Loucy (cell line): Measurements from ENCODE around the gene GRM5.

Experiments used
- EZH2phosphoT487 ChIP-seq: fragments of 200-600 bp; IDR thresholded peaks from 2 replicates; pipeline ENCODE4 v1.6.1; 2018; ENCODE audit warnings: antibody characterized with exemption, mild to moderate bottlenecking, moderate library complexity, borderline replicate concordance
- TF ChIP-seq, protein P1 (sequence below): fragments of 200-600 bp; sonication (generic); conservative IDR thresholded peaks from 2 replicates; pipeline ENCODE4 v1.5.1; 2014; ENCODE audit warnings: mild to moderate bottlenecking, antibody characterized with exemption, low read length

DNA sequence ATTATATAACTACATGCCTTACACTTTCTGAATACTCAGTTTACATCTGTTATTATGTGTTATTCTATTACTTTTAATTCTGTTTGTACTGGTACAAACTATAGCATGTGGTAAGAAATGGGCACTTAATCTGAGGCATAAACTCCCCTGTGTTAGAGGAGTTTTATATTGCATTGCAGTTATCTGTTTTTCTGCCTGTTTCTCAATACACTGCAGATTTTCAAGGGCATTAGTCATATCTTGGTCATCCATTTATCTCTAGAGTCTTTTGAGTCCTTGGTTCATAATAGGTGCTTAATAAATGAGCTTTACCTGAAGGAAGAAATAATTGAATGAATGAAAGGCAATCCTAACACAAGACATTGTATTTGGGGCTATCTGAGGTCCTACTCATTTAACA is 545.4 kb downstream of the GRM5 start:
- TF ChIP-seq, protein P1, sequence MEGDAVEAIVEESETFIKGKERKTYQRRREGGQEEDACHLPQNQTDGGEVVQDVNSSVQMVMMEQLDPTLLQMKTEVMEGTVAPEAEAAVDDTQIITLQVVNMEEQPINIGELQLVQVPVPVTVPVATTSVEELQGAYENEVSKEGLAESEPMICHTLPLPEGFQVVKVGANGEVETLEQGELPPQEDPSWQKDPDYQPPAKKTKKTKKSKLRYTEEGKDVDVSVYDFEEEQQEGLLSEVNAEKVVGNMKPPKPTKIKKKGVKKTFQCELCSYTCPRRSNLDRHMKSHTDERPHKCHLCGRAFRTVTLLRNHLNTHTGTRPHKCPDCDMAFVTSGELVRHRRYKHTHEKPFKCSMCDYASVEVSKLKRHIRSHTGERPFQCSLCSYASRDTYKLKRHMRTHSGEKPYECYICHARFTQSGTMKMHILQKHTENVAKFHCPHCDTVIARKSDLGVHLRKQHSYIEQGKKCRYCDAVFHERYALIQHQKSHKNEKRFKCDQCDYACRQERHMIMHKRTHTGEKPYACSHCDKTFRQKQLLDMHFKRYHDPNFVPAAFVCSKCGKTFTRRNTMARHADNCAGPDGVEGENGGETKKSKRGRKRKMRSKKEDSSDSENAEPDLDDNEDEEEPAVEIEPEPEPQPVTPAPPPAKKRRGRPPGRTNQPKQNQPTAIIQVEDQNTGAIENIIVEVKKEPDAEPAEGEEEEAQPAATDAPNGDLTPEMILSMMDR = no peak
- no peak for TF ChIP-seq EZH2phosphoT487
